Measurements from ENCODE around the gene FAM117A. TPM values are rescaled to one million over a fixed set of nuclear protein-coding genes. Genes with fewer than 3 reads are reported as not detected.

Gene FAM117A
- total and polyA plus RNA-seq, 10 of the 15 experiments (the other 5 are each of a cell fraction or from before 2014, with no cell fraction given) = 2.1 to 29.6 (median 20.0) TPM

GRCh38 chr17:49691677-49692191 is 72.2 kb downstream of the FAM117A start (continued):
- no peak for TF ChIP-seq PBX3 (IDR thresholded peaks at IDR 0.05; ENCODE audit: insufficient replicate concordance, low read depth, low read length)
- TF ChIP-seq NFIC (IDR thresholded peaks at IDR 0.05; ENCODE audit: low read depth, low read length) = no peak
- no peak for TF ChIP-seq MYC (IDR thresholded peaks at IDR 0.05; ENCODE audit: insufficient read depth, insufficient read length, insufficient replicate concordance, low read length, severe bottlenecking)

- POLR2A ChIA-PET = no interaction called here
- no peak for FAIRE-seq
- TF ChIP-seq EZH2 (IDR thresholded peaks at IDR 0.05; ENCODE audit: borderline replicate concordance, control insufficient read depth, low read depth, low read length) (no peak), SMC3 (IDR thresholded peaks at IDR 0.05; ENCODE audit: borderline replicate concordance, low read length) (no peak), ZBTB33 (IDR thresholded peaks at IDR 0.05) (no peak), SRF (IDR thresholded peaks at IDR 0.05; ENCODE audit: low read depth in 2 of 2, low read length in 2 of 2) (no peak), ZBTB4 (CRISPR knock-in tag; IDR thresholded peaks at IDR 0.05) (no peak), FOXM1 (IDR thresholded peaks at IDR 0.05; ENCODE audit: low read depth, low read length) (no peak), BRCA1 (IDR thresholded peaks at IDR 0.05; ENCODE audit: low read depth, low read length) (no peak), CREM (IDR thresholded peaks at IDR 0.05; ENCODE audit: low read depth) (no peak), NFIC (IDR thresholded peaks at IDR 0.05; ENCODE audit: low read depth, low read length) (no peak), TCF12 (IDR thresholded peaks at IDR 0.05; ENCODE audit: low read depth, low read length) (no peak), SUPT20H (IDR thresholded peaks at IDR 0.05; ENCODE audit: borderline replicate concordance, control insufficient read depth, low read depth, low read length) (no peak), ZBED1 (IDR thresholded peaks at IDR 0.05; ENCODE audit: borderline replicate concordance) (no peak), MAX (IDR thresholded peaks at IDR 0.05; ENCODE audit: low read depth, low read length) (no peak)
Measured at GRCh38 chr17:49691086-49691676, 72.8 kb downstream of the FAM117A start.

More at GRCh38 chr17:49691086-49691676, 72.8 kb downstream of the FAM117A start:
- ChIA-PET RAD21 (ENCODE audit: unreplicated experiment) (no interaction called here), CTCF (interaction anchor here (0.7 to 21.7 kb wide), 5 partner anchors 9 to 306 kb away, joined by 3 to 483 read pairs (median 3); partner anchors contain the start of gene NXPH3), SMC1A (ENCODE audit: uncharacterized antibody, unreplicated experiment) (interaction anchor here (0.8 to 1.7 kb wide), 3 partner anchors 9 to 133 kb away, joined by 3 to 5 read pairs (median 4); no protein-coding TSS in a partner anchor)
- Histone ChIP-seq H3K27me3 (replicated peaks in 1 of 2; ENCODE audit: control insufficient read depth in 2 of 2, insufficient read depth in 2 of 2, low read length in 1 of 2) (no peaks in the 10 kb centered on the region), H3K27ac (ENCODE audit: control insufficient read depth, insufficient read depth) (no peak overlapping the region), H3K9ac (ENCODE audit: control insufficient read depth, insufficient read depth, low read length) (no peak overlapping the region), H3K4me2 (ENCODE audit: control insufficient read depth, insufficient read depth) (no peak overlapping the region), H2AFZ (ENCODE audit: control insufficient read depth, low read depth, low read length) (no peak overlapping the region), H3K4me1 (ENCODE audit: control insufficient read depth, insufficient read depth, low read length) (peaks cover 11% of the 10 kb centered on the region), H3K4me3 (no peak overlapping the region), H3K9me3 (replicated peaks; ENCODE audit: control insufficient read depth, insufficient read depth, low read length) (no peaks in the 10 kb centered on the region), H3K79me2 (ENCODE audit: control insufficient read depth, insufficient read depth, low read length) (no peaks in the 10 kb centered on the region), H3K36me3 (ENCODE audit: control insufficient read depth in 2 of 2, insufficient read depth in 2 of 2, low read length in 1 of 2) (no peaks in the 10 kb centered on the region), H4K20me1 (ENCODE audit: control insufficient read depth, insufficient read depth) (no peaks in the 10 kb centered on the region)
- 48% methylated on average over 9 of the region's 9 CpGs for WGBS (ENCODE audit: insufficient coverage, insufficient replicate concordance, low lambda C conversion rate, missing lambda C conversion rate)
- in situ Hi-C loops (cut with MboI) (no loop called here), intact Hi-C loops (cut with micrococcal nuclease; ENCODE audit: unreplicated experiment) (loop anchor here (10.0 kb wide), 1 partner anchor 76 kb away; no protein-coding TSS in a partner anchor)
- no peak for ATAC-seq
- no peak for DNase-seq (ENCODE audit: low read depth, low spot score)
- BruUV-seq (replicated peaks) = no TSS peak

Data from GM12878 (cell line).